Measurements from ENCODE around the gene KCMF1. TPM values are rescaled to one million over a fixed set of nuclear protein-coding genes. Genes with fewer than 3 reads are reported as not detected.

KCMF1 gene
- polyA plus RNA-seq, 1 donor (not counting 4 experiments of a cell fraction or from before 2014, with no cell fraction given): 111 TPM

DNA sequence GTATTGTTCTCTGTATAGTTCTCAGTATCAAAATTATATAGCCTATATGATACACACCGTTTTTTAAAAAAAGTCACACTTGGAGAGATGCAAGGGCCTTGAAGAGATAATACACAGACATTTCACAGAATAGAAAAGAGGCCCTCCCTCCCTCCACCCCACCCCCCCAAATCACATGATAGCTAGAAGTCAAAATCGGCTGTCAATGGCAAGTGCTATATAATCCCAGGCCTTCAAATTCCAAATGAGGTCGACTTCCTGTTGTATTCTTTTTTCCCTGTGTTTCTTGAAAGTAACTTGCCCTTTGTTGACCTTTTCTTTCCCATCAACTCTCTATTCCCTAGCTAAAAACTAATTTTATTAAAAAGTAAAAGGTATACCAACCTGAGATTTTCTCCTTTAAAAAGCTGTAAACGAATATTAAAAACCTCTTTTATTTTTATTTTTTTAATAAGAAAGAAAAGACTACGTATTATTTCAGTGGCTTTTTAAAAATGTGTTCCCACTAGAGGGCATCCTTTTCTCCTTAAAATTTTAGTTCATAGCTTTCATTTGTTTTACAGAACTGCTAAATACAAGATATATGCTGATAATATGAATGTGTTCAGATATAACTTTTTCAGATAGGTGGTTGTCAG is 46.6 kb downstream of the KCMF1 start:
- H3K4me1 ChIP-seq (ENCODE audit: control insufficient read depth, extremely low read depth, insufficient read depth, low read length): peaks cover 34% of the 10 kb centered on the region
- no peak overlapping the region for H3K4me2 ChIP-seq (ENCODE audit: control insufficient read depth, extremely low read depth, insufficient read depth, low read depth, low read length)

DNA sequence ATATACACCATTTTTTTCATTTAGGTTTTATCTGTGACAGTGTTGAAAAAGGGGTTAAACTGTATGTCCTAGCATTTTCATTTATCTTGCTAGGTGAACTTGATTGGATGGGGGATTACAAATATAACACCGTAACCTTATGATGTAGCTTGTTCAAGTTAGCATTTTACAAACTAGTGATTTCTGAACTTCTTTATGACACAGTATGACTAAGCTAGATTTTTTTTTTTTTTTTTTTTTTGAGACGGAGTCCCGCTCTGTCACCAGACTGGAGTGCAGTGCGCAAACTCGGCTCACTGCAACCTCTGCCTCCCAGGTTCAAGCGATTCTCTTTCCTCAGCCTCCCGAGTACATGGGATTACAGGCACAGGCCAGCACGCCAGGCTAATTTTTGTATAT is 47.1 kb downstream of the KCMF1 start:
- no peak for FAIRE-seq
- dilution Hi-C loops (cut with MboI; ENCODE audit: extremely low pct_ligation_motif_present, low sequenced_read_pairs): no loop called here
- H3K4me2 ChIP-seq (ENCODE audit: control insufficient read depth, extremely low read depth, insufficient read depth, low read depth, low read length): no peak overlapping the region

More for the DNA sequence above, 46.6 kb downstream of the KCMF1 start:
- H2AFZ ChIP-seq (ENCODE audit: control insufficient read depth, low read length): no peak overlapping the region
- H3K9me1 ChIP-seq (ENCODE audit: control insufficient read depth, extremely low read depth, insufficient read depth, low read length): peaks cover 2% of the 10 kb centered on the region
- no peak overlapping the region for H3K9ac ChIP-seq (ENCODE audit: control insufficient read depth, extremely low read depth, insufficient read depth, low read length)
- peaks cover 0 to 2% of the 10 kb centered on the region in 2 experiments for H3K36me3 ChIP-seq (ENCODE audit: control insufficient read depth in 2 of 2, extremely low read depth in 1 of 2, insufficient read depth in 2 of 2, low read length in 2 of 2)
- H3K79me2 ChIP-seq (ENCODE audit: control insufficient read depth, insufficient read depth, low read length): peaks cover 88% of the 10 kb centered on the region
- FAIRE-seq (no peak), DNase-seq (ENCODE audit: low read depth, low spot score) (no peak)
- no peaks in the 10 kb centered on the region for H3K9me3 ChIP-seq (ENCODE audit: control insufficient read depth, low read depth, low read length)
- peaks cover 5% of the 10 kb centered on the region for H4K20me1 ChIP-seq (ENCODE audit: control insufficient read depth, extremely low read depth, insufficient read depth, low read length)
- peak overlapping the region; percentile 40 for H3K27ac ChIP-seq (ENCODE audit: control insufficient read depth, insufficient read depth, low read length)
- no peak overlapping the region for H3K4me3 ChIP-seq (ENCODE audit: control insufficient read depth in 2 of 3, extremely low read depth in 1 of 3, insufficient read depth in 2 of 3, low read depth in 1 of 3, low read length in 3 of 3)
- dilution Hi-C loops (cut with MboI; ENCODE audit: extremely low pct_ligation_motif_present, low sequenced_read_pairs): no loop called here
- TF ChIP-seq, protein P1, sequence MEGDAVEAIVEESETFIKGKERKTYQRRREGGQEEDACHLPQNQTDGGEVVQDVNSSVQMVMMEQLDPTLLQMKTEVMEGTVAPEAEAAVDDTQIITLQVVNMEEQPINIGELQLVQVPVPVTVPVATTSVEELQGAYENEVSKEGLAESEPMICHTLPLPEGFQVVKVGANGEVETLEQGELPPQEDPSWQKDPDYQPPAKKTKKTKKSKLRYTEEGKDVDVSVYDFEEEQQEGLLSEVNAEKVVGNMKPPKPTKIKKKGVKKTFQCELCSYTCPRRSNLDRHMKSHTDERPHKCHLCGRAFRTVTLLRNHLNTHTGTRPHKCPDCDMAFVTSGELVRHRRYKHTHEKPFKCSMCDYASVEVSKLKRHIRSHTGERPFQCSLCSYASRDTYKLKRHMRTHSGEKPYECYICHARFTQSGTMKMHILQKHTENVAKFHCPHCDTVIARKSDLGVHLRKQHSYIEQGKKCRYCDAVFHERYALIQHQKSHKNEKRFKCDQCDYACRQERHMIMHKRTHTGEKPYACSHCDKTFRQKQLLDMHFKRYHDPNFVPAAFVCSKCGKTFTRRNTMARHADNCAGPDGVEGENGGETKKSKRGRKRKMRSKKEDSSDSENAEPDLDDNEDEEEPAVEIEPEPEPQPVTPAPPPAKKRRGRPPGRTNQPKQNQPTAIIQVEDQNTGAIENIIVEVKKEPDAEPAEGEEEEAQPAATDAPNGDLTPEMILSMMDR (optimal IDR thresholded peaks at IDR 0.05 in 1 of 3, IDR thresholded peaks at IDR 0.05 in 1 of 3, conservative IDR thresholded peaks at IDR 0.05 in 1 of 3; ENCODE audit: extremely low read depth in 1 of 3, insufficient read depth in 2 of 3, low read length in 3 of 3): peak in 2 of 3 experiments; percentile 16 to 21
- TF ChIP-seq EZH2 (IDR thresholded peaks at IDR 0.05; ENCODE audit: low read length): no peak
- H3K27me3 ChIP-seq (ENCODE audit: control insufficient read depth, extremely low read depth, insufficient read depth, low read length): no peaks in the 10 kb centered on the region

More for the DNA sequence above, 47.1 kb downstream of the KCMF1 start:
- Histone ChIP-seq H3K4me1 (ENCODE audit: control insufficient read depth, extremely low read depth, insufficient read depth, low read length) (peaks cover 34% of the 10 kb centered on the region), H3K79me2 (ENCODE audit: control insufficient read depth, insufficient read depth, low read length) (peaks cover 88% of the 10 kb centered on the region), H3K27ac (ENCODE audit: control insufficient read depth, insufficient read depth, low read length) (peak overlapping the region; percentile 40), H3K9ac (ENCODE audit: control insufficient read depth, extremely low read depth, insufficient read depth, low read length) (no peak overlapping the region), H3K27me3 (ENCODE audit: control insufficient read depth, extremely low read depth, insufficient read depth, low read length) (no peaks in the 10 kb centered on the region), H4K20me1 (ENCODE audit: control insufficient read depth, extremely low read depth, insufficient read depth, low read length) (peaks cover 5% of the 10 kb centered on the region), H3K9me3 (ENCODE audit: control insufficient read depth, low read depth, low read length) (no peaks in the 10 kb centered on the region), H2AFZ (ENCODE audit: control insufficient read depth, low read length) (no peak overlapping the region), H3K9me1 (ENCODE audit: control insufficient read depth, extremely low read depth, insufficient read depth, low read length) (peaks cover 2% of the 10 kb centered on the region), H3K4me3 (ENCODE audit: control insufficient read depth in 2 of 3, extremely low read depth in 1 of 3, insufficient read depth in 2 of 3, low read depth in 1 of 3, low read length in 3 of 3) (no peak overlapping the region), H3K36me3 (ENCODE audit: control insufficient read depth in 2 of 2, extremely low read depth in 1 of 2, insufficient read depth in 2 of 2, low read length in 2 of 2) (peaks cover 0 to 2% of the 10 kb centered on the region in 2 experiments)
- DNase-seq (ENCODE audit: low read depth, low spot score): no peak
- TF ChIP-seq, protein P1 (optimal IDR thresholded peaks at IDR 0.05 in 1 of 3, IDR thresholded peaks at IDR 0.05 in 1 of 3, conservative IDR thresholded peaks at IDR 0.05 in 1 of 3; ENCODE audit: extremely low read depth in 1 of 3, insufficient read depth in 2 of 3, low read length in 3 of 3): no peak
